ENCODE results near the gene GNPNAT1.
"Not testable (repeated sequence)": the region's sequence is repeated elsewhere in the genome, so short reads cannot be mapped to it uniquely, and the experiment has no call there.

Gene GNPNAT1

GRCh38 chr14:52727509-52727908 is 63.9 kb downstream of the GNPNAT1 start:
- Mint-ChIP-seq H3K4me1 (peaks cover 18% of the 10 kb centered on the region), H3K36me3 (peaks cover 66% of the 10 kb centered on the region)
- H3K27ac Mint-ChIP-seq; DNase-seq (ENCODE audit: low spot score in 2 of 2); H3K4me3 Mint-ChIP-seq; ATAC-seq; H3K9me3 Mint-ChIP-seq: not testable (repeated sequence)
